ENCODE results near the gene PHLDA1. TPM values are rescaled to one million over a fixed set of nuclear protein-coding genes. Genes with fewer than 3 reads are reported as not detected.

PHLDA1 gene
- total and polyA plus RNA-seq, 12 donors: 1.5 to 43.5 (median 19.4) TPM

DNA sequence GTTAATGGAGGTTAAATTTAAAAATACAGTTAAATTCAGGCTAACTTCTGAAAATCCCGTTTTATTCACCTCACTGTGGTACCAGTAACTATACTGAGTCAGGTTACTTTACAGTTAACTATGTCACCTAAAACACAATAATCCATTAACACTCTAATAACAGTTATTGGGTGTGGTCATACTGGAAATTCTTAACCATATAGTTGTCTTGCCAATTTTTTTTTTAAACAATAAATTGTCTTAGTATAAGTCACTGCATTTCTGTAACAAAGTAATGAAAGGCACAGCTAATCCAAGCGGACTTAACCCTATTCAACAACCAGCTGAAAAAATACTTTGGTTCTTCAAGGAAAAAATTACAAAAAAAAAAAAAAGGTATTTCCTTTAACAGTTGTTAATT, 16.2 kb upstream of the PHLDA1 start:
- Histone ChIP-seq H3K36me3 (peaks cover 0 to 98% (median 42%) of the 10 kb centered on the region in 9 donors), H3K27ac (no peak overlapping the region), H3K4me3 (no peak overlapping the region), H3K4me1 (peaks cover 0 to 4% (median 0%) of the 10 kb centered on the region in 9 donors), H3K27me3 (no peaks in the 10 kb centered on the region), H3K9me3 (no peaks in the 10 kb centered on the region)
- no peak for ATAC-seq
- 86 to 92% methylated on average over 2 of the region's 2 CpGs for WGBS, 2 donors
- TF ChIP-seq, protein P1, sequence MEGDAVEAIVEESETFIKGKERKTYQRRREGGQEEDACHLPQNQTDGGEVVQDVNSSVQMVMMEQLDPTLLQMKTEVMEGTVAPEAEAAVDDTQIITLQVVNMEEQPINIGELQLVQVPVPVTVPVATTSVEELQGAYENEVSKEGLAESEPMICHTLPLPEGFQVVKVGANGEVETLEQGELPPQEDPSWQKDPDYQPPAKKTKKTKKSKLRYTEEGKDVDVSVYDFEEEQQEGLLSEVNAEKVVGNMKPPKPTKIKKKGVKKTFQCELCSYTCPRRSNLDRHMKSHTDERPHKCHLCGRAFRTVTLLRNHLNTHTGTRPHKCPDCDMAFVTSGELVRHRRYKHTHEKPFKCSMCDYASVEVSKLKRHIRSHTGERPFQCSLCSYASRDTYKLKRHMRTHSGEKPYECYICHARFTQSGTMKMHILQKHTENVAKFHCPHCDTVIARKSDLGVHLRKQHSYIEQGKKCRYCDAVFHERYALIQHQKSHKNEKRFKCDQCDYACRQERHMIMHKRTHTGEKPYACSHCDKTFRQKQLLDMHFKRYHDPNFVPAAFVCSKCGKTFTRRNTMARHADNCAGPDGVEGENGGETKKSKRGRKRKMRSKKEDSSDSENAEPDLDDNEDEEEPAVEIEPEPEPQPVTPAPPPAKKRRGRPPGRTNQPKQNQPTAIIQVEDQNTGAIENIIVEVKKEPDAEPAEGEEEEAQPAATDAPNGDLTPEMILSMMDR (IDR thresholded peaks at IDR 0.05): no peak
- DNase-seq: no peak
- intact Hi-C loops (cut with DNase I): no loop called here

DNA sequence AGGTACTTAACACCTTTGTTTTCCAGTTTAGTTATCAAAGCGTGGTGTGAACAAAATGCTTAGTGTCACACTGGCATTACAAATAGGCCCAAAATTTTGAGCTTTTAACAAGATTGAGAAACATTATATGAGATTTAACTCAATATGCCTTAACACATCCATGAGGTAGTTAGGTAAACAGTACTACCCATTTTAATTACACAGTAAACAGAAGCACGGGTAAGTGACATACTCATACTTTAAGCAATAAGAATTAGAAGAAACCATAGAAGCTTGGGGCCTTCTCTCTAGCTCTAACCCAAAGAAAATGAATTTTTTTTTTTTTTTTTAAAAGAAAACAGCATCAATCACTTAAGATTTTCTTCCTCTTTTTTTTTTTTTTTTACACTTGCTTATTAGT, 15.5 kb upstream of the PHLDA1 start:
- Histone ChIP-seq H3K4me1 (peaks cover 0 to 4% (median 0%) of the 10 kb centered on the region in 9 donors), H3K27ac (peak overlapping the region in 1 of 10 donors; percentile 13), H3K4me3 (no peak overlapping the region), H3K27me3 (no peaks in the 10 kb centered on the region), H3K9me3 (no peaks in the 10 kb centered on the region), H3K36me3 (peaks cover 0 to 95% (median 35%) of the 10 kb centered on the region in 9 donors)
- intact Hi-C loops (cut with DNase I): no loop called here
- TF ChIP-seq, protein P1 (IDR thresholded peaks at IDR 0.05): no peak
- ATAC-seq: no peak
- no peak for DNase-seq
- 86 to 90% methylated on average over 2 of the region's 2 CpGs for WGBS, 2 donors

DNA sequence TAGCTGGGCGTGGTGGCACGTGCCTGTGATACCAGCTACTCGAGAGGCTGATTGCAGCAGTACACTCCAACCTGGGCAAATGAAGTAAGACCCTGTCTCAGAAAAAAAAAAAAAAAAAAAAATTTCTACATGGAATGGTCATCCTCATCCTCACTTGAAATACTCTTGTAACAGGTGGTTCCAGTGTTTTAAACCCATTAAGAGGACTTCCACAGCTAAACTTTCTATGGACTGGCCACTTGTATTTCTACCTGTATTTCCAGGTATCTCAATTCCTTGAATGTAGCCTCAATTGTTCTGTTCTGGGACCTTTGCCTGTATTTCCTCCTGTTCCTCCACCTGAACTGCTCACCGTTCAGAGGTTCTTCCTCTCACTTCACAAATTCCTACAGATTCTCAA, 11.8 kb upstream of the PHLDA1 start:
- Histone ChIP-seq H3K36me3 (peaks cover 0 to 58% (median 4%) of the 10 kb centered on the region in 9 donors), H3K4me1 (peaks cover 0 to 4% (median 0%) of the 10 kb centered on the region in 9 donors), H3K4me3 (no peak overlapping the region), H3K9me3 (no peaks in the 10 kb centered on the region), H3K27me3 (no peaks in the 10 kb centered on the region), H3K27ac (no peak overlapping the region)
- 96% methylated on average over 4 of the region's 4 CpGs for WGBS, 2 donors
- TF ChIP-seq, protein P1 (IDR thresholded peaks at IDR 0.05): no peak
- intact Hi-C loops (cut with DNase I): no loop called here
- no peak for ATAC-seq
- no peak for DNase-seq

DNA sequence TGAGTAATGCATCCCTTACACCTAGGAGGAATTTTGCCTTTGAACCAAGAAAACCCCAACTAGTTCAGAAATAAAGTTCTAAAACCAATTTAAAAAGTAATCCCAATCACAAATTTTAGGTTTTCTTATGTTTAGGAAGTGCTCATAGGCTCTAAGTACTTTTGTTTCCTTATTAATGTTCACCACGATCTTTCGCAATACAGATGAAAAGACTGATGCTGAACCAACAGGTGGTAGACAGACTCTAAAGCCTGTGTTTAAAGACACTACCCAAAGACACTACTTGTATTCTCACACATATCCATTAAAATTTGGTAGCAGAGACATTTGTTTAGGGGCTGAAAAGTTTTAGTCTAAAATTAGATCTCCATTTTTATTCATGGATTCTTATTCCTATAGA, 10.6 kb upstream of the PHLDA1 start:
- intact Hi-C loops (cut with DNase I): no loop called here
- no peaks in the 10 kb centered on the region for H3K9me3 ChIP-seq
- H3K27ac ChIP-seq: no peak overlapping the region
- H3K27me3 ChIP-seq: no peaks in the 10 kb centered on the region
- no peak overlapping the region for H3K4me3 ChIP-seq
- peaks cover 0 to 8% (median 2%) of the 10 kb centered on the region in 9 donors for H3K4me1 ChIP-seq
- H3K36me3 ChIP-seq: peaks cover 0 to 46% (median 4%) of the 10 kb centered on the region in 9 donors
- WGBS, 2 donors: 87 to 88% methylated on average over 2 of the region's 2 CpGs
- DNase-seq (no peak), ATAC-seq (no peak)
- TF ChIP-seq, protein P1 (IDR thresholded peaks at IDR 0.05): no peak
